ENCODE results near the gene ZNF280C. TPM values are rescaled to one million over a fixed set of nuclear protein-coding genes. Genes with fewer than 3 reads are reported as not detected.

The ZNF280C gene
- total and polyA plus RNA-seq, 9 donors = 2.0 to 8.0 (median 4.8) TPM

DNA sequence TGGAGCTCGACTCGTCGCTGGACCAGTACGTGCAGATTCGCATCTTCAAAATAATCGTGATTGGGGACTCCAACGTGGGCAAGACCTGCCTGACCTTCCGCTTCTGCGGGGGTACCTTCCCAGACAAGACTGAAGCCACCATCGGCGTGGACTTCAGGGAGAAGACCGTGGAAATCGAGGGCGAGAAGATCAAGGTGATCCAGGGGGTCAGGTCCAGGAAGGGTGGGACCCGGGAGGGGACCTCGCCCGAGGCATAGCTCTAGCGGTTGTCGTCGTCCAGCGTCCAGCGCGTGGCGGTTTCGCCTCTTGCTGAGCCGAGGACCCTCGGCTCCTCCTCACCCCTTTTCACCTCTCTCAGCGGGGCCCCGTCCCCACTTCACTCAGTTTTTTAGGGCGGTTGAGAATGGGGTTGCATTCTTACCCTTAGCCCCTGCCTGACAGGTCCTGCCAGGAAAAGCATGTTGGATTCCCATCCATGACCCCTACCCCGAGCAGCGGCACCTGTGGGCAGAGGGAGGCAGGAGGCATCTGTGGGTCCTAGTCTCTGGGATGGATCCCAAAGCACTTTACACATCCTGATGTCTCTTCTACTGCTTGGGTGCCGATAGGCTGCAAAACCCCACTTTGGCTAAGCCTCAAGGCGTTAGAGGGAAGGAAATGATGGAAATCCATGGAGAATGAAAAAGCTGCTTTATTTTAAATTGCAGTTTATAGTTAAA is 96.4 kb downstream of the ZNF280C start:
- 45 to 56% (median 45%) methylated on average over 34 of the region's 34 CpGs for WGBS, 3 donors

DNA sequence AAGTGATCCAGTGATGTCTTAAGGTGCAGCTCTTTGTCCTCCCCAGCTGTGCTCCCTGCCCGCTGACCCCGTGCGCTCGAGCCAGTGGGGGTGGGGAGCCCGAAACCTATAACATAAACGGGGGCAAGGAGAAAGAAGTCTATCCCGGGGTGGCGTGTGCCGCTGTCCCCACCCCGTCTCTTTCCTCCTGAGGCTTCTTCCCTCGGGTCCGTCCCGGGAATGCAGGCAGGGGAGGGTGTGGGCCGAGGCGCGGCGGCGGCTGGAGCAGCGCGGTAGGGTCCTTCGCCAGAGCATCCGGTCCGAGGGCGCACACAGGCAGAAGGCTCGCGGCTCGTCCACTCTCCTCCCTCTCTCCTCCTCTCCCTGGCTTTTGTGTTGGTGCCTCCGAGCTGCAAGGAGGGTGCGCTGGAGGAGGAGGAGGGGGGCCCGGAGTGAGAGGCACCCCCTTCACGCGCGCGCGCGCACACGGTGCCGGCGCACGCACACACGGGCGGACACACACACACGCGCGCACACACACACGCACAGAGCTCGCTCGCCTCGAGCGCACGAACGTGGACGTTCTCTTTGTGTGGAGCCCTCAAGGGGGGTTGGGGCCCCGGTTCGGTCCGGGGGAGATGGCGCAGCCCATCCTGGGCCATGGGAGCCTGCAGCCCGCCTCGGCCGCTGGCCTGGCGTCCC is 97.1 kb downstream of the ZNF280C start, which contains the start of gene RAB33A:
RAB33A (plus strand) TSS at position 517 of the 681 bp plus-strand sequence; CDS start at position 618, 101 bp downstream.
- no peaks in the 10 kb centered on the region for H3K36me3 ChIP-seq
- intact Hi-C loops (cut with DNase I) = loop anchor here (5.0 to 10.0 kb wide), 3 partner anchors 59 to 89 kb away; partner anchors contain the start of gene ELF4 (in 1 of the 4)
- no peaks in the 10 kb centered on the region for H3K27me3 ChIP-seq
- peak within 1 kb of the TSS; percentile 29 for H3K4me3 ChIP-seq
- TF ChIP-seq POLR2A (IDR thresholded peaks at IDR 0.05) (no peak), EP300 (IDR thresholded peaks at IDR 0.05) (no peak)
- TF ChIP-seq, protein P1, sequence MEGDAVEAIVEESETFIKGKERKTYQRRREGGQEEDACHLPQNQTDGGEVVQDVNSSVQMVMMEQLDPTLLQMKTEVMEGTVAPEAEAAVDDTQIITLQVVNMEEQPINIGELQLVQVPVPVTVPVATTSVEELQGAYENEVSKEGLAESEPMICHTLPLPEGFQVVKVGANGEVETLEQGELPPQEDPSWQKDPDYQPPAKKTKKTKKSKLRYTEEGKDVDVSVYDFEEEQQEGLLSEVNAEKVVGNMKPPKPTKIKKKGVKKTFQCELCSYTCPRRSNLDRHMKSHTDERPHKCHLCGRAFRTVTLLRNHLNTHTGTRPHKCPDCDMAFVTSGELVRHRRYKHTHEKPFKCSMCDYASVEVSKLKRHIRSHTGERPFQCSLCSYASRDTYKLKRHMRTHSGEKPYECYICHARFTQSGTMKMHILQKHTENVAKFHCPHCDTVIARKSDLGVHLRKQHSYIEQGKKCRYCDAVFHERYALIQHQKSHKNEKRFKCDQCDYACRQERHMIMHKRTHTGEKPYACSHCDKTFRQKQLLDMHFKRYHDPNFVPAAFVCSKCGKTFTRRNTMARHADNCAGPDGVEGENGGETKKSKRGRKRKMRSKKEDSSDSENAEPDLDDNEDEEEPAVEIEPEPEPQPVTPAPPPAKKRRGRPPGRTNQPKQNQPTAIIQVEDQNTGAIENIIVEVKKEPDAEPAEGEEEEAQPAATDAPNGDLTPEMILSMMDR (IDR thresholded peaks at IDR 0.05) = no peak
- DNase-seq = peak; percentile 13 to 50 (median 35)
- peak within 1 kb of the TSS in 1 of 2 donors; percentile 36 for H3K27ac ChIP-seq
- WGBS, 3 donors = 36 to 47% (median 43%) methylated on average over 60 to 61 of the region's 61 CpGs
- H3K9me3 ChIP-seq = no peaks in the 10 kb centered on the region
- H3K4me1 ChIP-seq (ENCODE audit: insufficient read depth) = no peaks in the 10 kb centered on the region

More for the DNA sequence above, 96.4 kb downstream of the ZNF280C start:
- no peaks in the 10 kb centered on the region for H3K4me1 ChIP-seq (ENCODE audit: insufficient read depth)
- intact Hi-C loops (cut with DNase I) = loop anchor here (5.0 to 10.0 kb wide), 3 partner anchors 60 to 90 kb away; partner anchors contain the start of gene ELF4 (in 1 of the 4)
- no peaks in the 10 kb centered on the region for H3K9me3 ChIP-seq
- H3K27me3 ChIP-seq = no peaks in the 10 kb centered on the region
- peak overlapping the region; percentile 29 for H3K4me3 ChIP-seq
- no peak overlapping the region for H3K27ac ChIP-seq
- no peaks in the 10 kb centered on the region for H3K36me3 ChIP-seq
- TF ChIP-seq, protein P1 (IDR thresholded peaks at IDR 0.05) = no peak
- TF ChIP-seq POLR2A (IDR thresholded peaks at IDR 0.05) = no peak
- no peak for TF ChIP-seq EP300 (IDR thresholded peaks at IDR 0.05)
- no peak for DNase-seq

DNA sequence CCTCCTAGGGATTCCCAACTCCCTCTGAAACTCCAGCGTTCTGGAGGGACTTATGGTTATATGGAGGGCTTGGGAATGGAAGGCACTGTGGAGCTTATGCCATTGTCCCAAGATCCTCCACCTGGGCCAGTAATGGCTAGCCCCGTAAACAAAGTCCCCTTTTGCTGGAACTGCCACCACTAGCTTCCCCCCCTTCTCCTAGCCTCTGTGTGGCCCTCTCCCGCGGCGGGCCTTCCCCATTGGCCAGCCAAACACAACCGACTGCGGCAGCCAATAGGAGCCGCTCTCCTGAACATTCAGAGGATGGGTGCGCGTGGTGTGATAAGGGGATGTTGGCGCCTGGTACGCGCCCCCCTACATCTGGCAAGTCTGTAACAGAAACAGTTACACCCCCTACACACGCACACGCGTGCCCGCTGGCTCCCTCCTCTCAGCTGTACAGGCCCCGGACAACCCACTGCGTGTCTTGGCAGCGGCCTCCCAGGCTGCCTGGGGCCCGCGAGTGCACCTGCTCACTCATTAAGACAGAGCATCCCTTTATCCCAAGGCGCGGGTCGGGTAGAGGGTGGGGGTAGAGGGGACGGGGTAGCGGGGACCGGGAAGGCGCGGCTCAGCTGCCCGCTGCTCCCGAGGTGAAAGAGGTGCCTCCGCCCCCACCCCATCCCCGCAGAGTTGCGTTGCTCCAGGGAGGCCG is 97.8 kb downstream of the ZNF280C start:
- Histone ChIP-seq H3K27ac (no peak overlapping the region), H3K36me3 (no peaks in the 10 kb centered on the region), H3K4me1 (ENCODE audit: insufficient read depth) (no peaks in the 10 kb centered on the region), H3K4me3 (peak overlapping the region; percentile 29), H3K9me3 (no peaks in the 10 kb centered on the region), H3K27me3 (no peaks in the 10 kb centered on the region)
- 35 to 54% (median 44%) methylated on average over 34 to 36 of the region's 36 CpGs for WGBS, 3 donors
- intact Hi-C loops (cut with DNase I) = loop anchor here (5.0 to 10.0 kb wide), 3 partner anchors 59 to 89 kb away; partner anchors contain the start of gene ELF4 (in 1 of the 4)
- DNase-seq = peak in 2 of 5 donors; percentile 34 to 41
- TF ChIP-seq POLR2A (IDR thresholded peaks at IDR 0.05) = no peak

DNA sequence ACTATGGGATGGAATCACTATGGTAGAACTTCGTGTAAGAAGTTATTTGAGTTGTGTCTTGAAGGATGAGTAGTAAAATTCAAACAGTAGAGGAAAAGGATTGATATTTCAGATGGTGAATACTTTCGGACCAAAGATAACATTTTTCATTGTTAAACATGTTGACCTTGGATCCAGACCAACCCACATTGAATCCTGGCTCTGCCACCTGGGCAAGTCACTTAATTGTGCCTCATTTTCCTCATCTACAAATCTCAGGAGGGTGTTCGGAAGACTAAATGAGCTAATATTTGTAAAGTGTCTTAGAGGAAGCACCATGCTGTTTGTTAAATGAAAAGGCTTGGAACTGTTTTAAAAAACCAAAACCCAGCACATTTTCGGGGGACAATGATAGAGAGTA is 101.7 kb downstream of the ZNF280C start:
- Histone ChIP-seq H3K4me1 (ENCODE audit: insufficient read depth) (peaks cover 2% of the 10 kb centered on the region), H3K36me3 (no peaks in the 10 kb centered on the region), H3K4me3 (no peak overlapping the region), H3K9me3 (no peaks in the 10 kb centered on the region), H3K27ac (peak overlapping the region in 1 of 2 donors; percentile 77), H3K27me3 (no peaks in the 10 kb centered on the region)
- TF ChIP-seq POLR2A (IDR thresholded peaks at IDR 0.05) (no peak), EP300 (IDR thresholded peaks at IDR 0.05) (no peak)
- TF ChIP-seq, protein P1 (IDR thresholded peaks at IDR 0.05) = no peak
- intact Hi-C loops (cut with DNase I) = no loop called here
- DNase-seq = no peak
- 55 to 62% (median 56%) methylated on average over 4 of the region's 4 CpGs for WGBS, 3 donors

All from ovary (tissue), 9 donors.